Suppressor macrophage treated with lipopolysaccharide for 1 hour (primary cell): Measurements from ENCODE around the gene OR5D13.

ENCODE experiments used
- DNase-seq, 3 donors: peaks; one replicate each; pipeline ENCODE4 v3.0.0-alpha.2; 2020 to 2022

OR5D13 gene

DNA sequence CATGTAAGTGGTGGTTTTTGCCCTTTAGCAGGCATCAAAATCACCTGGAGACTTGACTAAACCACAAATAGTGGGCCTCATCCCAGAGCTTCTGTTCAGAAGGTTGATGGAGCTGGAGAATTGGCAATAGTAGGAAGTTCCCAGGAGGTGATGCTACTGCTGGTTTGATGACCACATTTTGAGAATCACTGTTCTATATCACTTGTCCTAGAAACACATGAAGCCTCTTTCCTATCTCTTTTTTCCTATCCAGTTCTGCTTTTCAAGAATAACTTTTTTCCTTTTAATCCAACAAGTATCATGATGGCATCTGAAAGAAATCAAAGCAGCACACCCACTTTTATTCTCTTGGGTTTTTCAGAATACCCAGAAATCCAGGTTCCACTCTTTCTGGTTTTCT is at the start of gene OR5D13:
TSS of gene OR5D13 (plus strand) at position 301 of the 400 bp plus-strand sequence. CDS start at position 301, 0 bp downstream.
- no peak for DNase-seq

- DNase-seq, result no peak
These were observed 46.4 kb upstream of the OR5D13 start for GRCh38 chr11:55726715-55727324.

DNA sequence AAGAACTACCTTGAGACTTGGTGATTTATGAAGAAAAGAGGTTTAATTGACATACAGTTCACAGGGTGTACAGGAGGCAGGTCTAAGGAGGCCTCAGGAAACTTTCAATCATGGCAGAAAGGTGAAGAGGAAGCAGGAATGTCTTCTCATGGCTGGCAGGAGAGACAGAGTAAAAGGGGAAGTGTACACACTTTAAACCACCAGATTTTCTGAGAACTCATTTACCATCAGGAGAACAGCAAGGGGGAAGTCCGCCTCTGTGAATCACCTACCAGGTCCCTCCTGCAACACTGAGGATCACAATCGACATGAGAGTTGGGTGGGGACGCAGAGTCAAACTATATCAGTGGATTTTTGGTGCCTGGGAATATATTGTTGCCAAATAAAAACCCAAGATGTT is 40.3 kb upstream of the OR5D13 start:
- no peak for DNase-seq

GRCh38 chr11:55791606-55792005 is 18.4 kb downstream of the OR5D13 start:
- no peak for DNase-seq

DNA sequence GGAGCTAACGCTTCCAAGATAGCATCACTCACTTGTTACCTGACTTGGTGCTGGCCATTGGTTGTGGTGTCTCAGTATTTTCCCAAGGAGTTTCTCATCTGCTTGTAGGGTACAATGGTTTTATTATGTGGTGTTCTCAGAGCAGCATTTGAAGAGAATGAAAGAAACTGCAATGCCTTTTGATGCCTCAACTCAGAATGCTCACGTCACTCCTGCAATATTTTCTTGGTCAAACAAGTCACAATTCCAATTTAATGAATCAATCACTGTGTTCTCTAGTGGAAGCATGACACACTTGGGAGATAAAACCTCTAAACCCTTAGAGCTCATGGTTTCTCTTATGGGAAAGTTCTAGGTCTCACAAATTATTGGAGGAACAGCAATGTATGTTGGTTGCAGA is 20.1 kb downstream of the OR5D13 start:
- DNase-seq, result no peak

DNA sequence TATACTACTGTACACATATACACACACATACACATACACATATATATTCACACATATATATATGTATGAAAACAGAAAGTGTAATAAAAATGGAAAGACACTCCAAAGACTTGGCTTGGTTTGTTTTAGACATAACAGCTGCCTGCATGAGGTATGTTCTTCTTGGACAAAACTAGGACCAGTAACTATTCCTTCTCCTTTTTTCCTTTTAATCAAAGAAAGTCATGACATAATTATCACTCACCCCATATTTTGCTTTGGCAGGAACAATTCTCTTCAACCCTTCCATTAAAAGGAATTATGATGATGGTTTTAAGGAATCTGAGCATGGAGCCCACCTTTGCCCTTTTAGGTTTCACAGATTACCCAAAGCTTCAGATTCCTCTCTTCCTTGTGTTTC is 22.0 kb downstream of the OR5D13 start, which contains the start of gene OR5D14:
TSS of gene OR5D14 (plus strand) at position 301 of the 400 bp plus-strand sequence. CDS start at position 301, 0 bp downstream.
- DNase-seq, result no peak

- DNase-seq, result no peak
These were observed 33.0 kb downstream of the OR5D13 start for GRCh38 chr11:55806248-55806647.

GRCh38 chr11:55811067-55811466 is 37.8 kb downstream of the OR5D13 start, which contains the start of gene OR5L1:
TSS of gene OR5L1 (plus strand) at chr11:55811367. CDS start at chr11:55811467, 100 bp downstream.
- DNase-seq, result no peak

DNA sequence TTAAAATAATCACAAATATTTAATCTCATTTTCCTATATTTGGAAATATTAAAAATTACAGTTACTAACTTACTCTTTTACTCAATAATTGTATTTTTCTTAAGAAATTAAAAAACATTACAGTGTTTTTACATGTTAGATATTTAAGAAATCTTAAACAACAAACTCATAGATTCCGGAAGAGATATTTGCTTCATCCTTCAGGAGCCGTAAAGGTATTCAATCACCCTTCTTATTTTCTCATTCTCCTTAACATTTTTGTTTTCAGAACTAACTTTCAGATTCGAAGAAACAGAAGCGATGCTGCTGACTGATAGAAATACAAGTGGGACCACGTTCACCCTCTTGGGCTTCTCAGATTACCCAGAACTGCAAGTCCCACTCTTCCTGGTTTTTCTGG is 46.1 kb downstream of the OR5D13 start, which contains the start of gene OR5D18:
TSS of gene OR5D18 (plus strand) at position 301 of the 400 bp plus-strand sequence. CDS start at position 301, 0 bp downstream.
- no peak for DNase-seq
